CD4-positive, alpha-beta memory T cell (primary cell): ENCODE data around the gene MDH2. TPM values are rescaled to one million over a fixed set of nuclear protein-coding genes. Genes with fewer than 3 reads are reported as not detected.
"Not testable (repeated sequence)": the region's sequence is repeated elsewhere in the genome, so short reads cannot be mapped to it uniquely, and the experiment has no call there.

ENCODE experiments used
- CTCF ChIA-PET: fragments of 350-600 bp; sonication (Branson Sonifier 250); formaldehyde crosslinking; loops from one replicate; lab custom pipeline; 2021; ENCODE audit warnings: inconsistent platforms; ENCODE audit not compliant: partially characterized antibody; lab: Charles Lee
- POLR2A ChIA-PET: fragments of 350-600 bp; sonication (Branson Sonifier 250); formaldehyde crosslinking; loops from one replicate; lab custom pipeline; 2021; ENCODE audit not compliant: partially characterized antibody; lab: Charles Lee
- DNase-seq, 5 donors: peaks; one replicate each; pipeline versions ENCODE4 v3.0.0 to v3.0.0-alpha.2; 2020 to 2022; ENCODE audit warnings: mixed read lengths in 1 of 5
- H3K27ac ChIP-seq: one replicate; pipeline ENCODE4 v1.7.0; 2013; ENCODE audit warnings: low read depth, low read length
- H3K27me3 ChIP-seq: 2 replicates; pipeline ENCODE4 v1.7.0; 2013; ENCODE audit warnings: mild to moderate bottlenecking, low read length, moderate library complexity; ENCODE audit not compliant: insufficient read depth
- H3K36me3 ChIP-seq: 2 replicates; pipeline ENCODE4 v1.7.0; 2013; ENCODE audit warnings: mild to moderate bottlenecking, low read length, moderate library complexity; ENCODE audit not compliant: insufficient read depth
- H3K4me1 ChIP-seq: 2 replicates; pipeline ENCODE4 v1.7.0; 2013; ENCODE audit warnings: mild to moderate bottlenecking, low read length, moderate library complexity; ENCODE audit not compliant: insufficient read depth
- H3K4me3 ChIP-seq, 2 donors: one replicate each; pipeline ENCODE4 v1.7.0; 2013; ENCODE audit warnings: low read length in 2 of 2, mild to moderate bottlenecking in 1 of 2
- H3K9me3 ChIP-seq, 2 donors: one replicate each; pipeline ENCODE4 v1.7.0; 2013; ENCODE audit warnings: low read length in 2 of 2, control low read depth in 1 of 2; ENCODE audit not compliant: control insufficient read depth in 1 of 2
- H3K27ac Mint-ChIP-seq, 7 donors: one replicate each; pipeline ENCODE4 v1.8.0; 2020 to 2021; ENCODE audit warnings: mixed read lengths in 7 of 7, mild to moderate bottlenecking in 6 of 7, inconsistent platforms in 3 of 7, moderate library complexity in 3 of 7
- H3K27me3 Mint-ChIP-seq, 2 donors: one replicate each; pipeline ENCODE4 v1.8.0; 2020 to 2021; ENCODE audit warnings: mixed read lengths in 2 of 2
- H3K36me3 Mint-ChIP-seq, 2 donors: one replicate each; pipeline ENCODE4 v1.8.0; 2020 to 2021; ENCODE audit warnings: mixed read lengths in 2 of 2, inconsistent platforms in 1 of 2, mild to moderate bottlenecking in 1 of 2
- H3K4me1 Mint-ChIP-seq, 4 donors: one replicate each; pipeline ENCODE4 v1.8.0; 2020 to 2021; ENCODE audit warnings: mixed read lengths in 4 of 4, mild to moderate bottlenecking in 1 of 4
- H3K4me3 Mint-ChIP-seq, 8 donors: one replicate each; pipeline ENCODE4 v1.8.0; 2020 to 2021; ENCODE audit warnings: mixed read lengths in 8 of 8, mild to moderate bottlenecking in 7 of 8, moderate library complexity in 6 of 8, inconsistent platforms in 3 of 8
- H3K9me3 Mint-ChIP-seq, 8 donors: one replicate each; pipeline ENCODE4 v1.8.0; 2020 to 2021; ENCODE audit warnings: mixed read lengths in 8 of 8, mild to moderate bottlenecking in 5 of 8, inconsistent platforms in 3 of 8, moderate library complexity in 1 of 8
- intact Hi-C: fragments of 100-400 bp; cut with micrococcal nuclease; formaldehyde crosslinking; loops from one replicate; pipeline ENCODE4 v1.15.1; 2023
- polyA plus RNA-seq, 2 donors: library from polyadenylated mRNA; unstranded; fragments of 300-500 nt; fragmentation: Illumina TruSeq; gene quantifications; one replicate each; pipeline ENCODE4 v1.2.3, GENCODE V29; 2021
- total RNA-seq, 2 experiments: library from RNA; stranded (reverse); gene quantifications; one replicate each; pipeline ENCODE4 v1.2.3, GENCODE V29; 2021

The MDH2 gene
- total and polyA plus RNA-seq, 4 experiments from 2014 or later = 79.8 to 159 (median 118) TPM

GRCh38 chr7:76008156-76008687, 39.7 kb upstream of the MDH2 start:
- H3K4me1 Mint-ChIP-seq = peaks cover 24 to 35% (median 30%) of the 10 kb centered on the region in 4 donors
- CTCF ChIA-PET = interaction anchor here (1.1 to 3.9 kb wide), 2 partner anchors 9 to 12 kb away, joined by 3 to 25 read pairs; no protein-coding TSS in a partner anchor
- H3K9me3 Mint-ChIP-seq = peaks cover 0 to 1% (median 0%) of the 10 kb centered on the region in 8 donors
- POLR2A ChIA-PET = interaction anchor here (0.6 to 3.4 kb wide), 9 partner anchors 11 to 280 kb away, joined by 3 to 26 read pairs (median 4); partner anchors contain the start of genes MDH2, POR and STYXL1
- Histone ChIP-seq H3K27ac (no peak overlapping the region), H3K4me3 (no peak overlapping the region), H3K27me3 (no peaks in the 10 kb centered on the region), H3K4me1 (peaks cover 29% of the 10 kb centered on the region), H3K9me3 (no peaks in the 10 kb centered on the region), H3K36me3 (peaks cover 9% of the 10 kb centered on the region)
- H3K27me3 Mint-ChIP-seq = no peaks in the 10 kb centered on the region
- H3K4me3 Mint-ChIP-seq = peak overlapping the region in 5 of 8 donors; percentile 49 to 91 (median 77)
- H3K27ac Mint-ChIP-seq = peak overlapping the region; percentile 61 to 91 (median 84)
- intact Hi-C loops = no loop called here
- H3K36me3 Mint-ChIP-seq = peaks cover 7 to 24% of the 10 kb centered on the region in 2 donors
- peak; percentile 17 to 56 (median 20) for DNase-seq

- Mint-ChIP-seq H3K4me3 (peak overlapping the region in 7 of 8 donors; percentile 69 to 91 (median 81)), H3K27me3 (no peaks in the 10 kb centered on the region), H3K36me3 (peaks cover 10 to 24% of the 10 kb centered on the region in 2 donors), H3K4me1 (peaks cover 24 to 35% (median 30%) of the 10 kb centered on the region in 4 donors), H3K27ac (peak overlapping the region; percentile 79 to 91 (median 87)), H3K9me3 (peaks cover 0 to 1% (median 0%) of the 10 kb centered on the region in 8 donors)
- ChIA-PET CTCF (interaction anchor here (1.2 to 3.9 kb wide), 2 partner anchors 10 to 143 kb away, joined by 3 to 25 read pairs; no protein-coding TSS in a partner anchor), POLR2A (interaction anchor here (1.2 to 3.4 kb wide), 5 partner anchors 10 to 130 kb away, joined by 3 to 26 read pairs (median 7); partner anchors contain the start of genes MDH2, POR, STYXL1 and TMEM120A)
- DNase-seq = no peak
- H3K4me1 ChIP-seq = peaks cover 29% of the 10 kb centered on the region
- no peaks in the 10 kb centered on the region for H3K9me3 ChIP-seq
- no peak overlapping the region for H3K27ac ChIP-seq
- no peak overlapping the region for H3K4me3 ChIP-seq
- H3K27me3 ChIP-seq = no peaks in the 10 kb centered on the region
- H3K36me3 ChIP-seq = peaks cover 4% of the 10 kb centered on the region
- intact Hi-C loops = loop anchor here (1.0 kb wide), 1 partner anchor 16 kb away; the partner anchor contains the start of gene TMEM120A
Measured at GRCh38 chr7:76009672-76010600, 38.0 kb upstream of the MDH2 start.

GRCh38 chr7:76011442-76011861, 36.5 kb upstream of the MDH2 start:
- ChIA-PET CTCF (interaction anchor here (1.2 to 3.9 kb wide), 3 partner anchors 9 to 145 kb away, joined by 3 to 25 read pairs (median 5); no protein-coding TSS in a partner anchor), POLR2A (interaction anchor here (2.4 to 3.4 kb wide), 2 partner anchors 17 to 97 kb away, joined by 9 to 26 read pairs; partner anchors contain the start of genes POR and TMEM120A)
- Mint-ChIP-seq H3K9me3 (peaks cover 0 to 1% (median 0%) of the 10 kb centered on the region in 8 donors), H3K4me3 (peak overlapping the region in 2 of 8 donors; percentile 30 to 35), H3K36me3 (peaks cover 8 to 29% of the 10 kb centered on the region in 2 donors), H3K27me3 (no peaks in the 10 kb centered on the region), H3K27ac (no peak overlapping the region), H3K4me1 (peaks cover 24 to 35% (median 30%) of the 10 kb centered on the region in 4 donors)
- no peak for DNase-seq
- intact Hi-C loops = no loop called here
- Histone ChIP-seq H3K4me1 (peaks cover 29% of the 10 kb centered on the region), H3K36me3 (no peaks in the 10 kb centered on the region), H3K27ac (no peak overlapping the region), H3K4me3 (no peak overlapping the region), H3K27me3 (no peaks in the 10 kb centered on the region), H3K9me3 (no peaks in the 10 kb centered on the region)

- ChIA-PET POLR2A (no interaction called here), CTCF (interaction anchor here (1.0 kb wide), 1 partner anchor 150 kb away, joined by 3 read pairs; no protein-coding TSS in a partner anchor)
- no peak for DNase-seq
- peaks cover 12% of the 10 kb centered on the region for H3K4me1 ChIP-seq
- no peaks in the 10 kb centered on the region for H3K9me3 ChIP-seq
- H3K4me3 ChIP-seq = no peak overlapping the region
- H3K27me3 ChIP-seq = no peaks in the 10 kb centered on the region
- Mint-ChIP-seq H3K9me3 (no peaks in the 10 kb centered on the region), H3K27ac (no peak overlapping the region), H3K36me3 (peaks cover 20 to 43% of the 10 kb centered on the region in 2 donors), H3K27me3 (no peaks in the 10 kb centered on the region), H3K4me1 (peaks cover 6 to 12% (median 8%) of the 10 kb centered on the region in 4 donors), H3K4me3 (no peak overlapping the region)
- no peak overlapping the region for H3K27ac ChIP-seq
- intact Hi-C loops = no loop called here
- peaks cover 1% of the 10 kb centered on the region for H3K36me3 ChIP-seq
Measured at GRCh38 chr7:76016191-76016947, 31.5 kb upstream of the MDH2 start.

- H3K9me3 Mint-ChIP-seq, DNase-seq, POLR2A ChIA-PET, H3K27ac Mint-ChIP-seq, H3K9me3 ChIP-seq, H3K27ac ChIP-seq, intact Hi-C loops, H3K4me3 ChIP-seq, H3K27me3 ChIP-seq, H3K4me3 Mint-ChIP-seq, H3K27me3 Mint-ChIP-seq, H3K36me3 ChIP-seq: not testable (repeated sequence)
- peaks cover 12% of the 10 kb centered on the region for H3K4me1 ChIP-seq
- Mint-ChIP-seq H3K4me1 (peaks cover 7 to 14% (median 10%) of the 10 kb centered on the region in 4 donors), H3K36me3 (peaks cover 28 to 34% of the 10 kb centered on the region in 2 donors)
- CTCF ChIA-PET = interaction anchor here (4.0 kb wide), 1 partner anchor 153 kb away, joined by 81 read pairs; no protein-coding TSS in a partner anchor
Measured at GRCh38 chr7:76018520-76018919, 29.4 kb upstream of the MDH2 start.

GRCh38 chr7:76020031-76020714, 27.7 kb upstream of the MDH2 start:
- no peak overlapping the region for H3K4me3 Mint-ChIP-seq

More at GRCh38 chr7:76020031-76020714, 27.7 kb upstream of the MDH2 start:
- no peak overlapping the region for H3K4me3 ChIP-seq
- Mint-ChIP-seq H3K36me3 (peaks cover 24 to 29% of the 10 kb centered on the region in 2 donors), H3K27ac (peak overlapping the region in 3 of 7 donors; percentile 30 to 59 (median 53)), H3K4me1 (peaks cover 7 to 14% (median 10%) of the 10 kb centered on the region in 4 donors), H3K27me3 (no peaks in the 10 kb centered on the region), H3K9me3 (no peaks in the 10 kb centered on the region)
- DNase-seq = peak; percentile 56 to 70 (median 60)
- POLR2A ChIA-PET = interaction anchor here (0.6 to 2.4 kb wide), 5 partner anchors 11 to 478 kb away, joined by 3 to 12 read pairs (median 6); partner anchors contain the start of genes MDH2, POR and STYXL1
- peaks cover 12% of the 10 kb centered on the region for H3K4me1 ChIP-seq
- intact Hi-C loops = loop anchor here (1.0 to 10.0 kb wide), 2 partner anchors 244 to 945 kb away; partner anchors contain the start of gene RCC1L
- H3K36me3 ChIP-seq = peaks cover 5% of the 10 kb centered on the region
- CTCF ChIA-PET = interaction anchor here (0.5 to 4.0 kb wide), 31 partner anchors 9 to 596 kb away, joined by 3 to 81 read pairs (median 4); partner anchors contain the start of genes MDH2 and STYXL1
- H3K27ac ChIP-seq = no peak overlapping the region
- no peaks in the 10 kb centered on the region for H3K9me3 ChIP-seq
- no peaks in the 10 kb centered on the region for H3K27me3 ChIP-seq
